ENCODE measurements around the gene GID8. TPM values are rescaled to one million over a fixed set of nuclear protein-coding genes. Genes with fewer than 3 reads are reported as not detected.
"Not testable (repeated sequence)": the region's sequence is repeated elsewhere in the genome, so short reads cannot be mapped to it uniquely, and the experiment has no call there.

Gene GID8
- total RNA-seq, 1 donor from 2014 or later = 55.8 TPM

DNA sequence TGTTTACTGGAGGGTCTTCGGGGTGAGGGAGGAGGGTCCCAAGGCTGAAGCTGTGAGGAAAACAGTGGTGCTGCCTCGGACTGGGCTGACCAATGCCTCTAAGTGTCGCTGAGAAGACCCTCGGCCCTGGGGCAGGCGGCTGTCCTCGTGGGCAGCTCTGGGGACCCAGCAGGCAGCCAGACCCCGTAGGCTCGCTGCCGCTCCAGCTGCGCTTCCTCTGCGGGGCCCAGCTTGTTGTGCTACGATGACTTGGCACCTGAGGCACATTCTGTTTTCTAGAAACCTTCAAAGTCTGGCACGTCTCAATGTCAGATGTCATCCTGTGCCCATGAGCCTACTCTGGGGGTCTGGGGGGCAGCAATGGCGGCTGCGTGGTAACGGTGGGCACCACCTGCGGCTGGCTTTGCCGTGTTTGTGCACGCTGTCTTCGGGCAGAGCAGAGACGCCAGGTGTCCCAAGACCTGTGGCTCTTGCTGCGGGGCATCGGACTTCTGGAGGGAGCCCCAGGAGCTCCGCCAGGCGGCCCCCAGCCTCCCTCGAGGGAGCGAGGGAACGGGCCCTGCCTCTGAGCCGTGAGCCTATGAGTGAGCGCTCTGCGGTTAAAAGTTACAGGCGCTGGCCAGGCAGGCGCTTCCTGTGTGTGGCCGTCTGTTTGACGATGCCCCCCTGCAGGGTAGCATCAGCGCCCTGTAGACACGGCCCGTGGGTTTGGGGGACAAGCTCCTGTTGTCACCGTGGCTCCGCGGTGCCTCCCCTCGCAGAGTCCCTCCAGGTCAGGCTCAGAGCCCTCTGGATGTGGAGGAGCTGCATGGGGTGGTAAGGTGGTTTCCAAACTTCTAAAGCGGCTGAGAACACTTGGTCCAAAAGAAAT, 21.4 kb downstream of the GID8 start:
- TF ChIP-seq, protein P1, sequence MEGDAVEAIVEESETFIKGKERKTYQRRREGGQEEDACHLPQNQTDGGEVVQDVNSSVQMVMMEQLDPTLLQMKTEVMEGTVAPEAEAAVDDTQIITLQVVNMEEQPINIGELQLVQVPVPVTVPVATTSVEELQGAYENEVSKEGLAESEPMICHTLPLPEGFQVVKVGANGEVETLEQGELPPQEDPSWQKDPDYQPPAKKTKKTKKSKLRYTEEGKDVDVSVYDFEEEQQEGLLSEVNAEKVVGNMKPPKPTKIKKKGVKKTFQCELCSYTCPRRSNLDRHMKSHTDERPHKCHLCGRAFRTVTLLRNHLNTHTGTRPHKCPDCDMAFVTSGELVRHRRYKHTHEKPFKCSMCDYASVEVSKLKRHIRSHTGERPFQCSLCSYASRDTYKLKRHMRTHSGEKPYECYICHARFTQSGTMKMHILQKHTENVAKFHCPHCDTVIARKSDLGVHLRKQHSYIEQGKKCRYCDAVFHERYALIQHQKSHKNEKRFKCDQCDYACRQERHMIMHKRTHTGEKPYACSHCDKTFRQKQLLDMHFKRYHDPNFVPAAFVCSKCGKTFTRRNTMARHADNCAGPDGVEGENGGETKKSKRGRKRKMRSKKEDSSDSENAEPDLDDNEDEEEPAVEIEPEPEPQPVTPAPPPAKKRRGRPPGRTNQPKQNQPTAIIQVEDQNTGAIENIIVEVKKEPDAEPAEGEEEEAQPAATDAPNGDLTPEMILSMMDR (conservative IDR thresholded peaks at IDR 0.05) = no peak
- H3K4me3 Mint-ChIP-seq = no peak overlapping the region
- H3K9me3 Mint-ChIP-seq = no peaks in the 10 kb centered on the region
- no peak overlapping the region for H3K27ac Mint-ChIP-seq
- H3K36me3 Mint-ChIP-seq = no peaks in the 10 kb centered on the region
- no peaks in the 10 kb centered on the region for H3K27me3 Mint-ChIP-seq
- no peak for DNase-seq (ENCODE audit: extremely low spot score, unreplicated experiment)
- H3K4me1 Mint-ChIP-seq (ENCODE audit: unreplicated experiment) = no peaks in the 10 kb centered on the region

GRCh38 chr20:62959998-62960436, 22.1 kb downstream of the GID8 start:
- Mint-ChIP-seq H3K27ac (no peak overlapping the region), H3K9me3 (no peaks in the 10 kb centered on the region), H3K36me3 (no peaks in the 10 kb centered on the region), H3K27me3 (no peaks in the 10 kb centered on the region), H3K4me3 (no peak overlapping the region), H3K4me1 (ENCODE audit: unreplicated experiment) (no peaks in the 10 kb centered on the region)
- TF ChIP-seq, protein P1 (conservative IDR thresholded peaks at IDR 0.05) = no peak
- no peak for DNase-seq (ENCODE audit: extremely low spot score, unreplicated experiment)

DNA sequence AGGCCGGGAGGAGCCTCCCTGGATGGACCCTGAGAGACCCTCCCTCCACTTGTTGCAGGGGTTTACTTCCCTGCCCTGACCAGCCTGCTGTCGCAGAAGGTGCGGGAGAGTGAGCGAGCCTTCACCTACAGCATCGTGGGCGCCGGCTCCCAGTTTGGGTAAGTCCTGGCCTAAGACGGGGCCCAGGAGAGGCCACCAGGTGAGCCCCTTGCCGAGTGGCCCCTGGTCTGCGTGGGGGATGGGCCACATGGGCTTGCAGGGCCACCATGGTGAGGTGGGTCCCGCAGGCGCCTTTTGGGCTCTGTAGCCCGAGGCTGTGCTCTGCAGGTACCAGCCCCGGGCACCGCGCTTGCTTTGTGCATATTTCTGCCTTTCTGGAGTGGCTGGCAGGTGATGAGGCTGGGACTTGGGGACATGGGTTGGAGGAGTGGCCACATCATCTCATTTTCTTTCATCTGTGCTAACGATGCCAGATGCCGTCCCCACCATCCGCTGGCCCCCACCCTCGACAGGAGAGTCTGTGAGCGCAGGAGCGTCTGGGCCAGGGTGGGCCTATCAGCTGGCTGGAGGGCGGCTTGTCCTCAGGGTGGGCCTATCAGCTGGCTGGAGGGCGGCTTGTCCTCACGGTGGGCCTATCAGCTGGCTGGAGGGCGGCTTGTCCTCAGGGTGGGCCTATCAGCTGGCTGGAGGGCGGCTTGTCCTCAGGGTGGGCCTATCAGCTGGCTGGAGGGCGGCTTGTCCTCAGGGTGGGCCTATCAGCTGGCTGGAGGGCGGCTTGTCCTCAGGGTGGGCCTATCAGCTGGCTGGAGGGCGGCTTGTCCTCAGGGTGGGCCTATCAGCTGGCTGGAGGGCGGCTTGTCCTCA, 22.7 kb downstream of the GID8 start:
- DNase-seq (ENCODE audit: extremely low spot score, unreplicated experiment); H3K27ac Mint-ChIP-seq; H3K9me3 Mint-ChIP-seq; H3K4me1 Mint-ChIP-seq (ENCODE audit: unreplicated experiment); H3K36me3 Mint-ChIP-seq; H3K27me3 Mint-ChIP-seq; H3K4me3 Mint-ChIP-seq: not testable (repeated sequence)

DNA sequence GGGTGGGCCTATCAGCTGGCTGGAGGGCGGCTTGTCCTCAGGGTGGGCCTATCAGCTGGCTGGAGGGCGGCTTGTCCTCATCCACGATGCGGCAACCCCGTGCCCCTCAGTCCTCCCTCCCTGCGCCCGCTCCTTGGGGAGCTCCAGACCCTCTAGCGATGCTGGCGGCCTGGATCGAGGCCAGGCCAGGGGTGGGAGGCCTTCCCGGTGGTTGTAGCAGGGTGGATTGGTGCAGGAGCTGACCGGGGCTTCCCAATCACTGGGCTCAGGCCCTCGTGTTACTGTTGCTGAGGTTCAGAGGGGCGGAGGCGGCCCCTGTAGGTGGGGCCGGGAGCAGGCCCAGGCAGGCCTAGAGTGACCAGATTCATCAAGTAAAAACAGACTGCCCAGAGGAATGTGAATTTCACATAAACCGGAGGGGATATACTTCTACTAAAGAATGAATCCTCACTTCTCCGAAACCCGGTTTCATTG, 23.4 kb downstream of the GID8 start:
- no peak overlapping the region for H3K4me3 Mint-ChIP-seq
- H3K9me3 Mint-ChIP-seq = no peaks in the 10 kb centered on the region
- H3K36me3 Mint-ChIP-seq = no peaks in the 10 kb centered on the region
- no peaks in the 10 kb centered on the region for H3K4me1 Mint-ChIP-seq (ENCODE audit: unreplicated experiment)
- no peaks in the 10 kb centered on the region for H3K27me3 Mint-ChIP-seq
- no peak overlapping the region for H3K27ac Mint-ChIP-seq
- TF ChIP-seq, protein P1 (conservative IDR thresholded peaks at IDR 0.05) = no peak
- no peak for DNase-seq (ENCODE audit: extremely low spot score, unreplicated experiment)

GRCh38 chr20:62961799-62962198, 23.9 kb downstream of the GID8 start:
- no peak for DNase-seq (ENCODE audit: extremely low spot score, unreplicated experiment)
- Mint-ChIP-seq H3K27ac (no peak overlapping the region), H3K4me3 (no peak overlapping the region), H3K36me3 (no peaks in the 10 kb centered on the region), H3K27me3 (no peaks in the 10 kb centered on the region), H3K4me1 (ENCODE audit: unreplicated experiment) (no peaks in the 10 kb centered on the region), H3K9me3 (no peaks in the 10 kb centered on the region)
- TF ChIP-seq, protein P1 (conservative IDR thresholded peaks at IDR 0.05) = no peak
